Osteoblast (primary cell): Measurements from ENCODE around the gene CALU. TPM values are rescaled to one million over a fixed set of nuclear protein-coding genes. Genes with fewer than 3 reads are reported as not detected.

Source experiments
- DNase-seq: peaks from one replicate; pipeline ENCODE4 v3.0.0; 2011; ENCODE audit warnings: low spot score, mixed read lengths; ENCODE audit not compliant: insufficient read length; ENCODE audit errors: missing footprints
- H2AFZ ChIP-seq: 2 replicates; pipeline ENCODE4 v1.6.0; 2011; ENCODE audit warnings: mild to moderate bottlenecking, low read length
- H3K27ac ChIP-seq: 2 replicates; pipeline ENCODE4 v1.5.1; 2011; ENCODE audit warnings: mild to moderate bottlenecking, low read depth, low read length, moderate library complexity
- H3K27me3 ChIP-seq: 2 replicates; pipeline ENCODE4 v1.6.0; 2012; ENCODE audit warnings: mild to moderate bottlenecking, control low read depth, inconsistent platforms, low read length, moderate library complexity; ENCODE audit not compliant: insufficient read depth
- H3K36me3 ChIP-seq: 2 replicates; pipeline ENCODE4 v1.5.1; 2011; ENCODE audit warnings: mild to moderate bottlenecking, low read length, control low read depth, moderate library complexity; ENCODE audit not compliant: insufficient read depth
- H3K4me1 ChIP-seq: 2 replicates; pipeline ENCODE4 v1.5.1; 2011; ENCODE audit warnings: mild to moderate bottlenecking, low read length, control low read depth, moderate library complexity; ENCODE audit not compliant: insufficient read depth
- H3K4me2 ChIP-seq: 2 replicates; pipeline ENCODE4 v1.6.0; 2011; ENCODE audit warnings: mild to moderate bottlenecking, low read length; ENCODE audit not compliant: insufficient read depth
- H3K4me3 ChIP-seq: fragments of 200-600 bp; sonication (generic); 3 replicates; pipeline ENCODE4 v1.5.1; 2012; ENCODE audit warnings: mild to moderate bottlenecking, low read length, inconsistent platforms; ENCODE audit not compliant: insufficient read depth
- H3K79me2 ChIP-seq: 2 replicates; pipeline ENCODE4 v1.6.0; 2012; ENCODE audit warnings: mild to moderate bottlenecking, low read length, control low read depth, inconsistent platforms; ENCODE audit not compliant: insufficient read depth
- H3K9me3 ChIP-seq: 2 replicates; pipeline ENCODE4 v1.5.1; 2011; ENCODE audit warnings: low read depth, low read length, control low read depth
- H4K20me1 ChIP-seq: 2 replicates; pipeline ENCODE4 v1.6.0; 2012; ENCODE audit warnings: mild to moderate bottlenecking, low read length, control low read depth; ENCODE audit not compliant: insufficient read depth
- CTCF ChIP-seq: IDR thresholded peaks from 2 replicates; pipeline ENCODE4 v1.5.1; 2011; ENCODE audit warnings: mild to moderate bottlenecking, low read depth, low read length, moderate library complexity; ENCODE audit errors: extremely low read depth
- total RNA-seq: library from RNA; depleted of rRNA; stranded (reverse); fragments of >200 nt; gene quantifications from 2 replicates; pipeline ENCODE4 v1.2.3, GENCODE V29; 2012

The CALU gene
- total RNA-seq, 1 donor: 708 TPM

GRCh38 chr7:128811631-128812430, 72.7 kb downstream of the CALU start:
- Histone ChIP-seq H3K27me3 (peaks cover 4% of the 10 kb centered on the region), H3K4me2 (no peak overlapping the region), H4K20me1 (no peaks in the 10 kb centered on the region), H3K27ac (no peak overlapping the region), H2AFZ (no peak overlapping the region), H3K4me1 (no peaks in the 10 kb centered on the region), H3K36me3 (peaks cover 5% of the 10 kb centered on the region), H3K79me2 (no peaks in the 10 kb centered on the region), H3K9me3 (no peaks in the 10 kb centered on the region), H3K4me3 (no peak overlapping the region)
- TF ChIP-seq CTCF: no peak
- DNase-seq: no peak

DNA sequence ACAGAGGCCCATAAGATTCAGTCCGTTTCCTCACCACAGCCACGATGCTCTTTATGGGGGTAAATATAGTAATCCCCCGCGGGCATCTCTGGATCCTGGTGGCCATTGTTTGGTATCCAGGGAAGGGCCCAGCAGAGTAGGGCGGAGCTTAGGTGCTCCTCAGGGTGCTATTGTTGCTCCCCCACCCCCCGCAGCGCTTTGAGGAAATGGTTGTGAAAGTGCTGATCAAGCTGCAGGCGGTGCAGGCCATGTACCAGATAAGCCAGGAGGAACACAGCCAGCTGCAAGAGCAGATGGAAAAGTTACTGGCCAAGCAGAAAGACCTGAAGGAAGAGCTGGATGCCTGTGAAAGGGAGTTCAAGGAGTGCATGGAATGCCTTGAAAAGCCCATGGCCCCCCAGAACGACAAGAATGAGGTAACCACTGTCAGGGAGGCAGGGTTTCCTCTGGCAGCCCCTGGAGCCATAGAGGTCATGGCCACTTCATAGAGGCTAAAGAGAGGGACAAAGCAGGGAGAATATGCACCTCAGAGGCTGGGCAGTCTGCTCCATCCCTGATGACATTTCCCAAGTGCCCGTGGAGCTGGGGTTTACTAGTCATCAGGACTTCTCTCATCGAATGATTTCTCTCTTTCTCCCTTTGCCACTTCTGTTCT, 73.5 kb downstream of the CALU start:
- no peak overlapping the region for H3K4me3 ChIP-seq
- H3K36me3 ChIP-seq: peaks cover under 1% of the 10 kb centered on the region
- H3K27me3 ChIP-seq: peaks cover 10% of the 10 kb centered on the region
- no peaks in the 10 kb centered on the region for H4K20me1 ChIP-seq
- no peaks in the 10 kb centered on the region for H3K9me3 ChIP-seq
- no peak for DNase-seq
- no peaks in the 10 kb centered on the region for H3K4me1 ChIP-seq
- no peaks in the 10 kb centered on the region for H3K79me2 ChIP-seq
- H3K27ac ChIP-seq: no peak overlapping the region
- no peak overlapping the region for H2AFZ ChIP-seq
- no peak overlapping the region for H3K4me2 ChIP-seq
- no peak for TF ChIP-seq CTCF

GRCh38 chr7:128814499-128814898, 75.3 kb downstream of the CALU start:
- Histone ChIP-seq H3K27ac (no peak overlapping the region), H3K4me2 (no peak overlapping the region), H2AFZ (no peak overlapping the region), H3K79me2 (no peaks in the 10 kb centered on the region), H3K4me1 (no peaks in the 10 kb centered on the region), H3K4me3 (no peak overlapping the region), H3K9me3 (no peaks in the 10 kb centered on the region), H3K36me3 (no peaks in the 10 kb centered on the region), H4K20me1 (no peaks in the 10 kb centered on the region), H3K27me3 (peaks cover 10% of the 10 kb centered on the region)
- TF ChIP-seq CTCF: no peak
- no peak for DNase-seq

DNA sequence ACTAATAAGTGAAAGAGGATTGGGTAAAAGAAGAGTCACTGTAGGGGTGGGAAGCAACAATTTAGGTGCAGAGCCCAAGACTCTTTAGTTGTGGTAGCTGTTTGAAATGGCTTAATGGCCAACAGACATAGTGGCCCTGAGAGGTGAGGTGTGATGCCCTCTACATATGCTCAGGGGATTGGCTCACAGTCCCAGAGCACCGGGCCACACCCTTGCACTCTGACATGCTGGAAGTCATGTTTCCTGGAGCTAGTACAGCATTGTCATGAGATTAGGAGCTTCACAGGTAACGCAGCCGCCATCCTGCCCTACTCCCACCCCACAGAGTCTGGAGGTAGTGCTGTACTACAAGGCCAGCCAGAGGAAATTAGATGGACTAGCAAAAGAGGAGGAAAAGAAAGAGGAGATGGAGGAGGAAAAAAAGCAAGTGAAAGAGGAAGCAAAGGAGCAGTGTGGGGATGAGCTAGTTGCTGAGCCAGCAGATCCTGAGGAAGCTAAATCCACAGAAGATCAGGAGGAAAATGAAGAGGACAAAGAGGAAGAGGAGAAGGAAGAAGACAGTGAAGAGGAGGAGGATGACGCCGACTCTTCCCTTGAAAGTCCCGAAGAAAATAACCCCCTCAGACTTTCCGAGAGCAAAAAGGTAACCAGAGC, 76.3 kb downstream of the CALU start:
- H3K9me3 ChIP-seq: no peaks in the 10 kb centered on the region
- H4K20me1 ChIP-seq: no peaks in the 10 kb centered on the region
- no peak for DNase-seq
- no peak overlapping the region for H3K4me3 ChIP-seq
- no peak overlapping the region for H3K27ac ChIP-seq
- H2AFZ ChIP-seq: no peak overlapping the region
- no peaks in the 10 kb centered on the region for H3K4me1 ChIP-seq
- no peaks in the 10 kb centered on the region for H3K36me3 ChIP-seq
- no peak overlapping the region for H3K4me2 ChIP-seq
- no peak for TF ChIP-seq CTCF
- H3K79me2 ChIP-seq: no peaks in the 10 kb centered on the region
- peaks cover 14% of the 10 kb centered on the region for H3K27me3 ChIP-seq
